Lung (tissue), 12 donors: ENCODE measurements around the gene ARPC1A. TPM values are rescaled to one million over a fixed set of nuclear protein-coding genes. Genes with fewer than 3 reads are reported as not detected.
A peak's percentile ranks its signal among the peaks of the same experiment; 100 is the strongest.
"Not testable (repeated sequence)": the region's sequence is repeated elsewhere in the genome, so short reads cannot be mapped to it uniquely, and the experiment has no call there.

ENCODE experiments used
- ATAC-seq: fragments of 200-7000 bp; cut with Tn5 transposase; one replicate; pipeline ENCODE4 v1.9.1; 2020; ENCODE audit warnings: moderate number of reproducible peaks; ENCODE audit not compliant: insufficient read depth, low FRiP score
- DNase-seq, 3 donors: peaks; one replicate each; pipeline ENCODE4 v3.0.0-alpha.2; 2013 to 2017
- H3K27ac ChIP-seq, 2 donors: one replicate each; pipeline ENCODE4 v1.5.1; 2013; ENCODE audit warnings: mild to moderate bottlenecking in 2 of 2, moderate library complexity in 2 of 2, control low read depth in 1 of 2, inconsistent platforms in 1 of 2, low read depth in 1 of 2, low read length in 1 of 2
- H3K27me3 ChIP-seq, 3 donors: one replicate each; pipeline ENCODE4 v1.5.1; 2013; ENCODE audit warnings: low read length in 2 of 3; ENCODE audit not compliant: control insufficient read depth in 3 of 3, insufficient read depth in 3 of 3
- H3K36me3 ChIP-seq, 4 donors: one replicate each; pipeline ENCODE4 v1.5.1; 2013; ENCODE audit warnings: low read length in 4 of 4, mild to moderate bottlenecking in 1 of 4, moderate library complexity in 1 of 4; ENCODE audit not compliant: control insufficient read depth in 4 of 4, insufficient read depth in 4 of 4
- H3K4me1 ChIP-seq, 5 donors: one replicate each; pipeline ENCODE4 v1.5.1; 2013; ENCODE audit warnings: low read length in 5 of 5, mild to moderate bottlenecking in 2 of 5, moderate library complexity in 1 of 5; ENCODE audit not compliant: control insufficient read depth in 5 of 5, insufficient read depth in 5 of 5
- H3K4me3 ChIP-seq: one replicate; pipeline ENCODE4 v1.5.1; 2013; ENCODE audit warnings: mild to moderate bottlenecking, control low read depth, moderate library complexity
- H3K9ac ChIP-seq, 2 donors: one replicate each; pipeline ENCODE4 v1.5.1; 2013; ENCODE audit warnings: low read length in 2 of 2, control low read depth in 1 of 2; ENCODE audit not compliant: insufficient read depth in 1 of 2
- H3K9me3 ChIP-seq, 4 donors: one replicate each; pipeline ENCODE4 v1.5.1; 2013; ENCODE audit warnings: low read length in 3 of 4, mild to moderate bottlenecking in 1 of 4, moderate library complexity in 1 of 4; ENCODE audit not compliant: control insufficient read depth in 4 of 4, insufficient read depth in 3 of 4
- CTCF ChIP-seq: IDR thresholded peaks from 2 replicates; pipeline ENCODE4 v1.5.1; 2012; ENCODE audit warnings: mild to moderate bottlenecking; ENCODE audit errors: control extremely low read depth, extremely low read depth
- WGBS, 2 donors: extraction: QIAGEN DNeasy Blood & Tissue Kit; methylation state at CpG; one replicate each; pipeline ENCODE4 v1.1.7; 2013; 5-methylcytosine and 5-hydroxymethylcytosine counted together
- polyA plus RNA-seq, 2 donors: library from polyadenylated mRNA; stranded (reverse); fragments of 200-250 nt; gene quantifications; one replicate each; pipeline ENCODE4 v1.2.1, GENCODE V29; 2013
- total RNA-seq, 2 donors: library from RNA; depleted of rRNA in 1 of 2; stranded (reverse); fragments of >200 nt in 1 of 2; gene quantifications; one replicate each; pipeline ENCODE4 v1.2.1, GENCODE V29; 2014 to 2021
- donor health status: control.
- donor health status: control.
- donor health status: Bipolar disorder and iron deficiency.
- donor health status: healthy.
- donor health status: DM: yes; HTN: yes; CAD: no.

The ARPC1A gene
- total and polyA plus RNA-seq, 4 donors = 71.3 to 212 (median 120) TPM

GRCh38 chr7:99409806-99410205 lies 84.1 kb downstream of the ARPC1A start:
- no peak for DNase-seq
- peak overlapping the region; percentile 87 to 99 for H3K9ac ChIP-seq
- H3K4me1 ChIP-seq = peaks cover 0 to 23% (median 12%) of the 10 kb centered on the region in 5 donors
- no peaks in the 10 kb centered on the region for H3K9me3 ChIP-seq
- 32 to 37% methylated on average over 3 of the region's 3 CpGs for WGBS, 2 donors
- no peak overlapping the region for H3K4me3 ChIP-seq
- H3K36me3 ChIP-seq = peaks cover 14 to 30% (median 23%) of the 10 kb centered on the region in 4 donors
- no peak for TF ChIP-seq CTCF
- no peak for ATAC-seq
- H3K27ac ChIP-seq = peak overlapping the region; percentile 97 to 98
- H3K27me3 ChIP-seq = no peaks in the 10 kb centered on the region

GRCh38 chr7:99410635-99411034 lies 84.9 kb downstream of the ARPC1A start:
- Histone ChIP-seq H3K36me3 (peaks cover 14 to 31% (median 27%) of the 10 kb centered on the region in 4 donors), H3K27me3 (no peaks in the 10 kb centered on the region), H3K4me1 (peaks cover 0 to 23% (median 12%) of the 10 kb centered on the region in 5 donors), H3K9me3 (no peaks in the 10 kb centered on the region), H3K27ac (no peak overlapping the region), H3K4me3 (no peak overlapping the region), H3K9ac (no peak overlapping the region)
- DNase-seq (no peak), ATAC-seq (no peak)
- WGBS, 2 donors = 94 to 96% methylated on average over 2 of the region's 2 CpGs
- TF ChIP-seq CTCF = no peak

GRCh38 chr7:99415513-99416127 lies 89.9 kb downstream of the ARPC1A start:
- 70 to 88% methylated on average over 17 of the region's 17 CpGs for WGBS, 2 donors
- not testable (repeated sequence) for H3K27me3 ChIP-seq, H3K9ac ChIP-seq, H3K4me1 ChIP-seq, ATAC-seq, H3K4me3 ChIP-seq, H3K9me3 ChIP-seq, H3K27ac ChIP-seq
- peaks cover 40 to 64% (median 42%) of the 10 kb centered on the region in 4 donors for H3K36me3 ChIP-seq
- peak; percentile 29 to 40 (median 39) for DNase-seq

Other genes with a start within 250 kb of the ARPC1A start
- 10 to 100 TPM; 30.6 to 36.4 TPM for gene SMURF1, start 181.8 kb upstream of the ARPC1A start, total RNA-seq
- gene SMURF1, start 181.8 kb upstream of the ARPC1A start, polyA plus RNA-seq = 10 to 100 TPM in 1 of 2 donors, 1 to 10 TPM in 1; 9.0 to 12.4 TPM
- gene KPNA7, start 117.8 kb upstream of the ARPC1A start, total RNA-seq = 1 to 10 TPM in 1 of 2 donors, under 1 TPM in 1; 0.40 to 1.3 TPM
- under 1 TPM; 0.55 to 0.58 TPM for gene KPNA7, start 117.8 kb upstream of the ARPC1A start, polyA plus RNA-seq
- gene MYH16, start 53.1 kb upstream of the ARPC1A start, total RNA-seq = not detected
- under 1 TPM; 0.04 to 0.07 TPM for gene MYH16, start 53.1 kb upstream of the ARPC1A start, polyA plus RNA-seq
- 100 to 1,000 TPM; 164 to 310 TPM for gene ARPC1B, start 48.8 kb downstream of the ARPC1A start, total RNA-seq
- gene ARPC1B, start 48.8 kb downstream of the ARPC1A start, polyA plus RNA-seq = 100 to 1,000 TPM; 221 to 937 TPM
- 10 to 100 TPM; 20.5 to 96.6 TPM for gene PDAP1, start 82.7 kb downstream of the ARPC1A start, total RNA-seq
- gene PDAP1, start 82.7 kb downstream of the ARPC1A start, polyA plus RNA-seq = 100 to 1,000 TPM; 130 to 191 TPM
- gene BUD31, start 83.1 kb downstream of the ARPC1A start, total RNA-seq = 100 to 1,000 TPM in 1 of 2 donors, 10 to 100 TPM in 1; 88.5 to 107 TPM
- 100 to 1,000 TPM; 124 to 185 TPM for gene BUD31, start 83.1 kb downstream of the ARPC1A start, polyA plus RNA-seq
- 1 to 10 TPM; 4.5 to 6.8 TPM for gene PTCD1, start 112.9 kb downstream of the ARPC1A start, total RNA-seq
- 1 to 10 TPM; 2.8 to 3.4 TPM for gene PTCD1, start 112.9 kb downstream of the ARPC1A start, polyA plus RNA-seq
- 10 to 100 TPM; 18.3 to 36.8 TPM for gene CPSF4, start 113.0 kb downstream of the ARPC1A start, total RNA-seq
- gene CPSF4, start 113.0 kb downstream of the ARPC1A start, polyA plus RNA-seq = 10 to 100 TPM; 26.1 to 29.3 TPM
- 100 to 1,000 TPM; 128 to 208 TPM for gene ATP5MF, start 140.3 kb downstream of the ARPC1A start, total RNA-seq
- gene ATP5MF, start 140.3 kb downstream of the ARPC1A start, polyA plus RNA-seq = 1,000 to 10,000 TPM in 1 of 2 donors, 100 to 1,000 TPM in 1; 970 to 1,164 TPM
- 10 to 100 TPM; 10.6 to 19.7 TPM for gene ZNF789, start 147.0 kb downstream of the ARPC1A start, total RNA-seq
- gene ZNF789, start 147.0 kb downstream of the ARPC1A start, polyA plus RNA-seq = 10 to 100 TPM in 1 of 2 donors, 1 to 10 TPM in 1; 4.1 to 12.5 TPM
- gene ZNF394, start 174.4 kb downstream of the ARPC1A start, total RNA-seq = 10 to 100 TPM; 29.9 to 44.5 TPM
- gene ZNF394, start 174.4 kb downstream of the ARPC1A start, polyA plus RNA-seq = 10 to 100 TPM; 18.5 to 23.0 TPM
- gene ZKSCAN5, start 178.8 kb downstream of the ARPC1A start, total RNA-seq = 1 to 10 TPM; 8.4 to 9.7 TPM
- 1 to 10 TPM; 3.1 to 4.0 TPM for gene ZKSCAN5, start 178.8 kb downstream of the ARPC1A start, polyA plus RNA-seq
- gene FAM200A, start 226.2 kb downstream of the ARPC1A start, total RNA-seq = 10 to 100 TPM in 1 of 2 donors, 1 to 10 TPM in 1; 4.8 to 10.1 TPM
- 1 to 10 TPM; 2.7 to 5.4 TPM for gene FAM200A, start 226.2 kb downstream of the ARPC1A start, polyA plus RNA-seq
- 100 to 1,000 TPM in 1 of 2 donors, 10 to 100 TPM in 1; 72.3 to 138 TPM for gene ZNF655, start 232.7 kb downstream of the ARPC1A start, total RNA-seq
- gene ZNF655, start 232.7 kb downstream of the ARPC1A start, polyA plus RNA-seq = 10 to 100 TPM; 41.3 to 50.1 TPM